KG1 (cell line): Measurements from ENCODE around the gene PAX7.
"Not testable (repeated sequence)": the region's sequence is repeated elsewhere in the genome, so short reads cannot be mapped to it uniquely, and the experiment has no call there.

Experiments used
- DNase-seq: peaks from one replicate; lab custom pipeline; 2025; lab: John Stamatoyannopoulos, UW

PAX7 gene

GRCh38 chr1:18658831-18659230, 28.2 kb downstream of the PAX7 start:
- no peak for DNase-seq

GRCh38 chr1:18661404-18662285, 31.0 kb downstream of the PAX7 start:
- DNase-seq: no peak

- no peak for DNase-seq
Measured at GRCh38 chr1:18662286-18662639, 31.6 kb downstream of the PAX7 start.

- DNase-seq: no peak
Measured at GRCh38 chr1:18666317-18666920, 35.8 kb downstream of the PAX7 start.

- no peak for DNase-seq
Measured at GRCh38 chr1:18667333-18667732, 36.7 kb downstream of the PAX7 start.

- no peak for DNase-seq
Measured at GRCh38 chr1:18668046-18668445, 37.4 kb downstream of the PAX7 start.

- DNase-seq: no peak
Measured at GRCh38 chr1:18668750-18669404, 38.2 kb downstream of the PAX7 start.

GRCh38 chr1:18670121-18670867, 39.6 kb downstream of the PAX7 start:
- DNase-seq: no peak

- no peak for DNase-seq
Measured at GRCh38 chr1:18670868-18671225, 40.2 kb downstream of the PAX7 start.

GRCh38 chr1:18673976-18674375, 43.3 kb downstream of the PAX7 start:
- no peak for DNase-seq

GRCh38 chr1:18676332-18676781, 45.7 kb downstream of the PAX7 start:
- no peak for DNase-seq

GRCh38 chr1:18681423-18681835, 50.8 kb downstream of the PAX7 start:
- no peak for DNase-seq

GRCh38 chr1:18682375-18682774, 51.7 kb downstream of the PAX7 start:
- no peak for DNase-seq

- DNase-seq: no peak
Measured at GRCh38 chr1:18684303-18684702, 53.7 kb downstream of the PAX7 start.

- DNase-seq: no peak
Measured at GRCh38 chr1:18686540-18686939, 55.9 kb downstream of the PAX7 start.

- DNase-seq: no peak
Measured at GRCh38 chr1:18687273-18687672, 56.6 kb downstream of the PAX7 start.

- DNase-seq: no peak
Measured at GRCh38 chr1:18691648-18692047, 61.0 kb downstream of the PAX7 start.

GRCh38 chr1:18693256-18694098, 62.8 kb downstream of the PAX7 start:
- DNase-seq: no peak

GRCh38 chr1:18694289-18694688, 63.6 kb downstream of the PAX7 start:
- DNase-seq: not testable (repeated sequence)

GRCh38 chr1:18697541-18697940, 66.9 kb downstream of the PAX7 start:
- DNase-seq: no peak

GRCh38 chr1:18700530-18700929, 69.9 kb downstream of the PAX7 start:
- DNase-seq: no peak
